Measurements from ENCODE around the gene IL27RA. TPM values are rescaled to one million over a fixed set of nuclear protein-coding genes. Genes with fewer than 3 reads are reported as not detected.

Gene IL27RA
- total RNA-seq, 1 experiment from 2014 or later, result 6.0 TPM

DNA sequence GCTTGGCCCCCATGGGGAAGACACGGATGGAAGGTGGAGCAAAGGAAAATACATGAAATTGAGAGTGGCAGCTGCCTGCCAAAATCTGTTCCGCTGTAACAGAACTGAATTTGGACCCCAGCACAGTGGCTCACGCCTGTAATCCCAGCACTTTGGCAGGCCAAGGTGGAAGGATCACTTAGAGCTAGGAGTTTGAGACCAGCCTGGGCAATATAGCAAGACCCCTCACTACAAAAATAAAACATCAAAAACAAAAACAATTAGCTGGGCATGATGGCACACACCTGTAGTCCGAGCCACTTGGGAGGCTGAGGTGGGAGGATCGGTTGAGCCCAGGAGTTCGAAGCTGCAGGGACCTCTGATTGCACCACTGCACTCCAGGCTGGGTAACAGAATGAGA is 20.9 kb downstream of the IL27RA start:
- Histone ChIP-seq H3K27ac (ENCODE audit: low read depth, low read length, poor library complexity, severe bottlenecking) (no peak overlapping the region), H3K4me3 (ENCODE audit: low read depth, low read length, poor library complexity, severe bottlenecking) (no peak overlapping the region), H3K27me3 (replicated peaks; ENCODE audit: insufficient read depth, low read depth, low read length, poor library complexity) (no peaks in the 10 kb centered on the region), H3K36me3 (ENCODE audit: insufficient read depth, low read length, poor library complexity, severe bottlenecking) (no peaks in the 10 kb centered on the region), H3K9me3 (ENCODE audit: low read depth, low read length, poor library complexity, severe bottlenecking) (no peaks in the 10 kb centered on the region), H3K4me1 (ENCODE audit: insufficient read depth, low read length, poor library complexity, severe bottlenecking) (no peaks in the 10 kb centered on the region)
- TF ChIP-seq, protein P1, sequence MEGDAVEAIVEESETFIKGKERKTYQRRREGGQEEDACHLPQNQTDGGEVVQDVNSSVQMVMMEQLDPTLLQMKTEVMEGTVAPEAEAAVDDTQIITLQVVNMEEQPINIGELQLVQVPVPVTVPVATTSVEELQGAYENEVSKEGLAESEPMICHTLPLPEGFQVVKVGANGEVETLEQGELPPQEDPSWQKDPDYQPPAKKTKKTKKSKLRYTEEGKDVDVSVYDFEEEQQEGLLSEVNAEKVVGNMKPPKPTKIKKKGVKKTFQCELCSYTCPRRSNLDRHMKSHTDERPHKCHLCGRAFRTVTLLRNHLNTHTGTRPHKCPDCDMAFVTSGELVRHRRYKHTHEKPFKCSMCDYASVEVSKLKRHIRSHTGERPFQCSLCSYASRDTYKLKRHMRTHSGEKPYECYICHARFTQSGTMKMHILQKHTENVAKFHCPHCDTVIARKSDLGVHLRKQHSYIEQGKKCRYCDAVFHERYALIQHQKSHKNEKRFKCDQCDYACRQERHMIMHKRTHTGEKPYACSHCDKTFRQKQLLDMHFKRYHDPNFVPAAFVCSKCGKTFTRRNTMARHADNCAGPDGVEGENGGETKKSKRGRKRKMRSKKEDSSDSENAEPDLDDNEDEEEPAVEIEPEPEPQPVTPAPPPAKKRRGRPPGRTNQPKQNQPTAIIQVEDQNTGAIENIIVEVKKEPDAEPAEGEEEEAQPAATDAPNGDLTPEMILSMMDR (conservative IDR thresholded peaks at IDR 0.05; ENCODE audit: low read depth, low read length), result no peak
- no peak for TF ChIP-seq EZH2 (IDR thresholded peaks at IDR 0.05; ENCODE audit: borderline replicate concordance, low read depth, low read length, poor library complexity, severe bottlenecking)
- ChIA-PET POLR2A (ENCODE audit: low non-redundant PET) (no interaction called here), CTCF (no interaction called here)
- BruUV-seq (replicated peaks), result no TSS peak
- intact Hi-C loops (cut with micrococcal nuclease; ENCODE audit: unreplicated experiment), result no loop called here
- no peak for DNase-seq (ENCODE audit: low spot score)

DNA sequence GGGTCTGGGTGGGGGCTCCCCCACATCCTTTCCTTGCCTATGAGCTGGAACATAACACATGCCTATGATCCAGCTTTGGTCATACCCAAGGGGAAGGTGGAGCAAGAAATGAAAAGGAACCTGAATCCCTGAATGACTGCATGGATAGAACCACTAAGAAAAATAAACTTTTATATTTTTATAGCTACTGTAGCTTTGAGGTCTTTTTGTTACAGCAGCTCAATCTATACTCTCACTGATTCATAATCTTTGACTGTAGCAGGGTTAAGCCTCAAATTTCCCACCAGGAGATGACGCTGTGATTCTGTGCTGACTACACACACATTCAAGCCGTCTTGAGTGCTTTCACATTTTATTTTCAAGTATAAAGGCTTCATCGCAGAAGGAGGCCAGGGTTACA is 21.5 kb downstream of the IL27RA start:
- Histone ChIP-seq H3K4me3 (ENCODE audit: low read depth, low read length, poor library complexity, severe bottlenecking) (no peak overlapping the region), H3K27me3 (replicated peaks; ENCODE audit: insufficient read depth, low read depth, low read length, poor library complexity) (no peaks in the 10 kb centered on the region), H3K4me1 (ENCODE audit: insufficient read depth, low read length, poor library complexity, severe bottlenecking) (peaks cover 4% of the 10 kb centered on the region), H3K27ac (ENCODE audit: low read depth, low read length, poor library complexity, severe bottlenecking) (no peak overlapping the region), H3K36me3 (ENCODE audit: insufficient read depth, low read length, poor library complexity, severe bottlenecking) (no peaks in the 10 kb centered on the region), H3K9me3 (ENCODE audit: low read depth, low read length, poor library complexity, severe bottlenecking) (no peaks in the 10 kb centered on the region)
- ChIA-PET POLR2A (ENCODE audit: low non-redundant PET) (no interaction called here), CTCF (no interaction called here)
- BruUV-seq (replicated peaks), result no TSS peak
- no peak for TF ChIP-seq EZH2 (IDR thresholded peaks at IDR 0.05; ENCODE audit: borderline replicate concordance, low read depth, low read length, poor library complexity, severe bottlenecking)
- TF ChIP-seq, protein P1 (conservative IDR thresholded peaks at IDR 0.05; ENCODE audit: low read depth, low read length), result no peak
- intact Hi-C loops (cut with micrococcal nuclease; ENCODE audit: unreplicated experiment), result no loop called here
- no peak for DNase-seq (ENCODE audit: low spot score)

DNA sequence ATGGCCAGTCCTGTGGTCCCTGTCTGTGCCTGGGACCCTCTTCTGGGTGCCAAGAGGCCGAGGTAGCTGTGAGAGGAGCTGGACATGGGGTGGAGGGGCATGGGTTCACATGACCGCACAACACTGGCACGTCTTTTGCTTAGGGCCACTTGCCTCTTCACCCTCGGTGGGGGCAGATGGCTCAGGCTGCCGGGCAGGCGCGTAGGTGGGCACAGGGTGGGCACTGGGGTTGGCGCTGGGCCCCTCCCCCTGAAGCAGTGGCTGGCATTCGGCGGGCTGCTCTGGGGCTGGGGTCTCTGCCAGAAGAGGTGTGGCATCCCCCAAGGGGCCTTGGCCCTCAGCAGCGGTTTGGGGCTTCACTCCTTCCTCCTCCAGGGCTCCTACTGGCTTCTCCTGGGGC is 21.9 kb downstream of the IL27RA start:
- TSS peak; percentile 97 for BruUV-seq (replicated peaks)
- TF ChIP-seq, protein P1 (conservative IDR thresholded peaks at IDR 0.05; ENCODE audit: low read depth, low read length), result no peak
- TF ChIP-seq EZH2 (IDR thresholded peaks at IDR 0.05; ENCODE audit: borderline replicate concordance, low read depth, low read length, poor library complexity, severe bottlenecking), result no peak
- CTCF ChIA-PET, result no interaction called here

More for the DNA sequence above, 21.9 kb downstream of the IL27RA start:
- intact Hi-C loops (cut with micrococcal nuclease; ENCODE audit: unreplicated experiment), result no loop called here
- H3K4me3 ChIP-seq (ENCODE audit: low read depth, low read length, poor library complexity, severe bottlenecking), result no peak overlapping the region
- no peak overlapping the region for H3K27ac ChIP-seq (ENCODE audit: low read depth, low read length, poor library complexity, severe bottlenecking)
- no peak for DNase-seq (ENCODE audit: low spot score)
- no peaks in the 10 kb centered on the region for H3K27me3 ChIP-seq (replicated peaks; ENCODE audit: insufficient read depth, low read depth, low read length, poor library complexity)
- POLR2A ChIA-PET (ENCODE audit: low non-redundant PET), result no interaction called here
- H3K4me1 ChIP-seq (ENCODE audit: insufficient read depth, low read length, poor library complexity, severe bottlenecking), result peaks cover 8% of the 10 kb centered on the region
- H3K9me3 ChIP-seq (ENCODE audit: low read depth, low read length, poor library complexity, severe bottlenecking), result no peaks in the 10 kb centered on the region
- H3K36me3 ChIP-seq (ENCODE audit: insufficient read depth, low read length, poor library complexity, severe bottlenecking), result no peaks in the 10 kb centered on the region

Data from A673 (cell line).